ENCODE measurements around the gene BORCS8.
A peak's percentile ranks its signal among the peaks of the same experiment; 100 is the strongest.
"Not testable (repeated sequence)": the region's sequence is repeated elsewhere in the genome, so short reads cannot be mapped to it uniquely, and the experiment has no call there.

The BORCS8 gene

DNA sequence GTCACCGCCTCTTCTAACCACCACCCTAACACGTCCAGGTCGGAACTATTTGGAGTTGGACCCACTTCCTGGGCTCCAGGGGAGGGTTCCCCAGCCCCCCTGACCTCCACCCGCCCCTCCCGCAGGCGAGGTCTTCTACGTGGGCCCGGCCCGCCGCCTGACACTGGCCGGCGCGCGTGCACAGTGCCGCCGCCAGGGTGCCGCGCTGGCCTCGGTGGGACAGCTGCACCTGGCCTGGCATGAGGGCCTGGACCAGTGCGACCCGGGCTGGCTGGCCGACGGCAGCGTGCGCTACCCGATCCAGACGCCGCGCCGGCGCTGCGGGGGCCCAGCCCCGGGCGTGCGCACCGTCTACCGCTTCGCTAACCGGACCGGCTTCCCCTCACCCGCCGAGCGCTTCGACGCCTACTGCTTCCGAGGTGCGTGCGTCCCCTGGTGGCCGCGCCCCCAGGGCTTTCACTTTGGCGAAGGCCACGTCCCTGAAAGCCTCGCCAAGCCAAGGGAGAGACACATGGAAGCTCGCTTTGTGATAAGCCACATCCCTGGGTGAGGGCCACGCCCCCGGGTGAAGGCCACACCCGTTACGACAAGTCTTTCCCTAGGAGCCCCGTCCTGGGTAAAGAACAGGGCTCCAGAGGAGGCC is 33.0 kb upstream of the BORCS8 start:
- peak overlapping the region; percentile 78 to 80 for H3K4me3 Mint-ChIP-seq
- ATAC-seq (replicated peaks) (peak; percentile 94), DNase-seq (peak; percentile 67 to 72 (median 70))
- no peaks in the 10 kb centered on the region for H3K9me3 Mint-ChIP-seq
- H3K36me3 Mint-ChIP-seq (ENCODE audit: insufficient read depth) = no peaks in the 10 kb centered on the region
- H3K4me1 Mint-ChIP-seq (ENCODE audit: low read depth in 2 of 2) = peaks cover 3 to 9% of the 10 kb centered on the region in 2 donors
- peaks cover 18 to 26% of the 10 kb centered on the region in 2 donors for H3K27me3 Mint-ChIP-seq
- H3K27ac Mint-ChIP-seq = no peak overlapping the region

DNA sequence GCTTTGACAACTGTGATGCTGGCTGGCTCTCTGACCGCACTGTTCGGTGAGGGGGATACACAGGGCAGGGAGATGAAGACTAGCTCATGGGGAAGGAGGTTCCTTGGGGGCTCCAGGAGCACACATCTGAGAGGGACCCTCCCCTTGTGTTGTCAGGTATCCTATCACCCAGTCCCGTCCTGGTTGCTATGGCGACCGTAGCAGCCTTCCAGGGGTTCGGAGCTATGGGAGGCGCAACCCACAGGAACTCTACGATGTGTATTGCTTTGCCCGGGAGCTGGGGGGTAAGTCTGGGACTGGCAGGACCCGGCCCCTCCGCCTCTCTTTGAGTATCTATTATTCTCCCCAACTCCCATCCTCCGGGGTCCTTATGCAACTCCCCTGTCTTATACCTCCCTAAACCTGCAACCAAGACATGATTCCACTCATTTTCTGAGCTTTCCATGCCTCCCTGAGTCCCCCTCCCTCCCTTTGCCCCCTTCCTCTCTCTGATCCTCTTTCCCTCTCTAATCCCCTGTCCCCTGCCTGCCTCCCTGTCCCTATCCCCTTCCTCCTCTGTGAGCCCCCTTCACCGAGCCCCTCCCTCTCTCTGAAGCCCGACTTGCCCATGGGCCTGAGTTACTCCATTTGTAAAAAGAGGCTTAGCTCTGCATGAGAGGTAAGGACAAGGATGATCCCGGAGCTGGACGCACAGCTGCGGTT is 32.3 kb upstream of the BORCS8 start:
- Mint-ChIP-seq H3K36me3 (ENCODE audit: insufficient read depth) (no peaks in the 10 kb centered on the region), H3K4me1 (ENCODE audit: low read depth in 2 of 2) (peaks cover 3 to 9% of the 10 kb centered on the region in 2 donors), H3K27me3 (peaks cover 17 to 23% of the 10 kb centered on the region in 2 donors), H3K4me3 (peak overlapping the region; percentile 78 to 80), H3K27ac (peak overlapping the region in 1 of 2 donors; percentile 28), H3K9me3 (no peaks in the 10 kb centered on the region)
- DNase-seq = no peak
- ATAC-seq (replicated peaks) = no peak

- no peaks in the 10 kb centered on the region for H3K9me3 Mint-ChIP-seq
- peaks cover 3 to 9% of the 10 kb centered on the region in 2 donors for H3K4me1 Mint-ChIP-seq (ENCODE audit: low read depth in 2 of 2)
- no peaks in the 10 kb centered on the region for H3K36me3 Mint-ChIP-seq (ENCODE audit: insufficient read depth)
- DNase-seq (no peak), ATAC-seq (replicated peaks) (no peak)
- H3K4me3 Mint-ChIP-seq = peak overlapping the region in 1 of 2 donors; percentile 80
- no peak overlapping the region for H3K27ac Mint-ChIP-seq
- H3K27me3 Mint-ChIP-seq = peaks cover 10 to 23% of the 10 kb centered on the region in 2 donors
Measured at GRCh38 chr19:19223636-19224035, 31.7 kb upstream of the BORCS8 start.

DNA sequence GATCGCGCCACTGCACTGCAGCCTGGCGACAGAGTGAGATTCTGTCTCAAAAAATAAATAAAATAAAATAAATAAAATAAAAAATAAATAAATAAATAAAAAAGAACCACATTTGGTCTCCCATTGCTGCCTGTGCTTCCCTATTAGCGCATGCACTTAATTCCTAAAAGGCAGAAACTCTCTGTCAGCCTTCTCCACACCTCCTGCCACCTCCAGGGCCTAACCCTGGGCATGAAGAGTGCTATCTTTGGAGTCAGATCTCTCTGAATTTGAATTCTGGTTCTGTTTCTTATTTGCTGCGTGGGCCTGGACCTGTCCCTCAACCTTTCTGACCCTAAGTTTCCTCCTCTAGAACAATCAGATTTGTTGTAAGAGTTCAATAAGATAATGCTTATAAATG is 31.1 kb upstream of the BORCS8 start:
- Mint-ChIP-seq H3K27me3 (peaks cover 5 to 19% of the 10 kb centered on the region in 2 donors), H3K27ac (no peak overlapping the region), H3K4me3 (no peak overlapping the region), H3K9me3 (no peaks in the 10 kb centered on the region), H3K36me3 (ENCODE audit: insufficient read depth) (no peaks in the 10 kb centered on the region), H3K4me1 (ENCODE audit: low read depth in 2 of 2) (peaks cover 3 to 9% of the 10 kb centered on the region in 2 donors)
- no peak for ATAC-seq (replicated peaks)
- DNase-seq = no peak

DNA sequence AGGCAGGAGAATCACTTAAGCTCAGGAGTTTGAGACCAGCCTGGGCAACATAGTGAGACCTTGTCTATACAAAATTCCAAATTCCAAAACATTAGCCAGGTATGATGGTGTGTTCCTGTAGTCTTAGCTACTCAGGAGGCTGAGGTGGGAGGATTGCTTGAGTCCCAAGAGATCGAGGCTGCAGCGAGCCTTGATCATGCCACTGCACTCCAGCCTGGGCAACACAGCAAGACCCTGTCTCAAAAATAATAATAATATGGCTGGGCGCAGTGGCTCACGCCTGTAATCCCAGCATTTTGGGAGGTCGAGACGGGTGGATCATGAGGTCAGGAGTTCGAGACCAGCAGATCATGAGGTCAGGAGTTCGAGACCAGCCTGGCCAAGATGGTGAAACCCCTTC is 29.0 kb upstream of the BORCS8 start:
- not testable (repeated sequence) for H3K36me3 Mint-ChIP-seq (ENCODE audit: insufficient read depth); ATAC-seq (replicated peaks); H3K4me3 Mint-ChIP-seq; DNase-seq; H3K27ac Mint-ChIP-seq; H3K4me1 Mint-ChIP-seq (ENCODE audit: low read depth in 2 of 2); H3K9me3 Mint-ChIP-seq
- H3K27me3 Mint-ChIP-seq = peaks cover 16 to 26% of the 10 kb centered on the region in 2 donors

- peaks cover 0 to 1% of the 10 kb centered on the region in 2 donors for H3K9me3 Mint-ChIP-seq
Measured at GRCh38 chr19:19218911-19219310, 27.0 kb upstream of the BORCS8 start.

GRCh38 chr19:19217099-19217498 is 25.1 kb upstream of the BORCS8 start:
- peaks cover 51 to 65% of the 10 kb centered on the region in 2 donors for H3K27me3 Mint-ChIP-seq
- no peak for ATAC-seq (replicated peaks)

More at GRCh38 chr19:19218911-19219310, 27.0 kb upstream of the BORCS8 start:
- Mint-ChIP-seq H3K4me1 (ENCODE audit: low read depth in 2 of 2) (peaks cover 0 to 3% of the 10 kb centered on the region in 2 donors), H3K36me3 (ENCODE audit: insufficient read depth) (no peaks in the 10 kb centered on the region), H3K4me3 (no peak overlapping the region), H3K27ac (no peak overlapping the region), H3K27me3 (peaks cover 33 to 47% of the 10 kb centered on the region in 2 donors)
- DNase-seq (no peak), ATAC-seq (replicated peaks) (no peak)

GRCh38 chr19:19215792-19216191 is 23.8 kb upstream of the BORCS8 start:
- peaks cover 3% of the 10 kb centered on the region in 2 donors for H3K4me1 Mint-ChIP-seq (ENCODE audit: low read depth in 2 of 2)
- no peak for DNase-seq
- no peak overlapping the region for H3K4me3 Mint-ChIP-seq
- H3K9me3 Mint-ChIP-seq = peaks cover 0 to 1% of the 10 kb centered on the region in 2 donors
- peaks cover 57 to 77% of the 10 kb centered on the region in 2 donors for H3K27me3 Mint-ChIP-seq
- no peaks in the 10 kb centered on the region for H3K36me3 Mint-ChIP-seq (ENCODE audit: insufficient read depth)
- ATAC-seq (replicated peaks) = no peak
- no peak overlapping the region for H3K27ac Mint-ChIP-seq

More at GRCh38 chr19:19217099-19217498, 25.1 kb upstream of the BORCS8 start:
- DNase-seq = no peak
- Mint-ChIP-seq H3K4me3 (no peak overlapping the region), H3K9me3 (peaks cover 0 to 1% of the 10 kb centered on the region in 2 donors), H3K27ac (no peak overlapping the region), H3K36me3 (ENCODE audit: insufficient read depth) (no peaks in the 10 kb centered on the region), H3K4me1 (ENCODE audit: low read depth in 2 of 2) (peaks cover 0 to 3% of the 10 kb centered on the region in 2 donors)

DNA sequence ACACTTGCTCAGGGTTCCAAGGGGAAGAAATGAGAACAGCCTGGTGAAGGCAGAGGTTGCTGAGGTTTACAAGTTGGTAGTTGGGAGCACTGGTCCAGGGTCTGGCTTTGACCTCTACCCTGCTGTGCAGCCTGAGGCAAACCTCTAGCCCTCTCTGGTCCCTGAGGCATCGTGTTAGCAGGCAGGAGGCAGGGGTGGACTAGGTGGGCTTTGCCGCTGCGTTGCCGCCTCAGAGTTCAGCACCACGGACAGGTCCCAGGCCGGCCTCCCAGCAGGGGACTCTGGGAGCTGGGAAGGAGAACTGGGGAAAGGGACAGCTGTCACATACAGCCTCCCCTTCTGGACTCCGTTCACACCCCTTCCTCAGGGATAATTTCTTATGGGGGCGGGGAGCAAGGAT is 22.9 kb upstream of the BORCS8 start:
- H3K9me3 Mint-ChIP-seq = peaks cover 0 to 1% of the 10 kb centered on the region in 2 donors
- no peak overlapping the region for H3K27ac Mint-ChIP-seq
- H3K4me1 Mint-ChIP-seq (ENCODE audit: low read depth in 2 of 2) = peaks cover 3% of the 10 kb centered on the region in 2 donors
- ATAC-seq (replicated peaks) = no peak
- H3K4me3 Mint-ChIP-seq = no peak overlapping the region
- H3K36me3 Mint-ChIP-seq (ENCODE audit: insufficient read depth) = no peaks in the 10 kb centered on the region
- peaks cover 60 to 85% of the 10 kb centered on the region in 2 donors for H3K27me3 Mint-ChIP-seq
- DNase-seq = no peak

DNA sequence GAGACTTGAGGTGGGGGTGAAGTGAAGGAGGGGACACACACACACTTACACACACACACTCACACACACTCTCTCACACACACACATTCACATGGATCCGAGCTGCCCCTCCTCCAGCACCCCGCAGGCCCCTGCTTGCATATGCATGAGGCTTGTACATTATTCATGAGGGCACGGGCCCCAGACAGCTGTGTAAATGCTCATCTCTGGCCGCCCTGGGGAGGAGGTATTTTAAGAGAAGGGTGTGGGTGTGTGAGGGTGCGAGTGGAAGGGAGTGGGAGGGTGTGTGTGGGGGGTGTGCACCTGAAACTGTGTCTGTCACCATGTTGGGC is 22.2 kb upstream of the BORCS8 start:
- Mint-ChIP-seq H3K4me1 (ENCODE audit: low read depth in 2 of 2) (peaks cover 3% of the 10 kb centered on the region in 2 donors), H3K27me3 (peaks cover 61 to 87% of the 10 kb centered on the region in 2 donors), H3K27ac (no peak overlapping the region), H3K36me3 (ENCODE audit: insufficient read depth) (no peaks in the 10 kb centered on the region), H3K9me3 (peaks cover 0 to 1% of the 10 kb centered on the region in 2 donors), H3K4me3 (no peak overlapping the region)
- no peak for ATAC-seq (replicated peaks)
- no peak for DNase-seq

DNA sequence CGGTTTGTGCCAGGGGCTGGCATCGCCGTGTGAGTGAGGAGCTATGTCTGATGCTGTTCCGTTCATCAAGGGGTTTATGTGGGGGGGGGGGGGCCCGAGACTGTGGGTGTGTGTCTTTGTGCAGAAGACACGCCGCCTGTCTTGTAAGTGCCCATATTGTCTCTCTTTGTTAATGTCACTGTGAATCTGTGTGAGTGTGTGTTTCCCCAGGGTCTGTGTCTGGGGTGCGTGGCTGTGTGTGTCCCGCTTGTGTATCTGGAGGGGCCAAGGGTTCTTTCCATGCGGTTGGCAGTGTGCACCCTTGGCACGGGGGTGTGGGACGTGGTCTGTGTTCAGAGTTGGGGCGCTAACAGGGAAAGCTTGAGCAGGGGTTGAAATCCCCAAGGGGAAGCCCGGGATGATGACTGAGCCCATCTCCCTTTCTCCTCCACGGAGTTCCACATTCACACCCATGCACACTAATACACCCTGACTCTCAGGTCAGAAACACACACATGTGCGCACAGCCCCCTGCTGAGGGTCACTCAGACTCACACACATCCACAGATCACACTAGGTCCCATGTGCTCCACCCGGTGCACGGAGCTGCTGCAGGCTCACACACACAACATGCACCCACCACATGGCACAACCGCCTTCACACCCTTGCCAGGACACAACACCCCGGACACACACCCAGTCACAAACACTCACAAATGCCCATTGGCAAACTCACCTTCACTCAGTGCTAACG is 21.6 kb upstream of the BORCS8 start:
- Mint-ChIP-seq H3K27ac (no peak overlapping the region), H3K9me3 (peaks cover 0 to 1% of the 10 kb centered on the region in 2 donors), H3K4me1 (ENCODE audit: low read depth in 2 of 2) (peaks cover 3% of the 10 kb centered on the region in 2 donors), H3K36me3 (ENCODE audit: insufficient read depth) (no peaks in the 10 kb centered on the region), H3K4me3 (no peak overlapping the region), H3K27me3 (peaks cover 61 to 82% of the 10 kb centered on the region in 2 donors)
- DNase-seq (no peak), ATAC-seq (replicated peaks) (no peak)

- no peak for DNase-seq
- H3K9me3 Mint-ChIP-seq = peaks cover under 1 to 1% of the 10 kb centered on the region in 2 donors
- H3K27me3 Mint-ChIP-seq = peaks cover 61 to 80% of the 10 kb centered on the region in 2 donors
- no peak overlapping the region for H3K27ac Mint-ChIP-seq
- ATAC-seq (replicated peaks) = no peak
- H3K4me1 Mint-ChIP-seq (ENCODE audit: low read depth in 2 of 2) = peaks cover 3% of the 10 kb centered on the region in 2 donors
- no peak overlapping the region for H3K4me3 Mint-ChIP-seq
- no peaks in the 10 kb centered on the region for H3K36me3 Mint-ChIP-seq (ENCODE audit: insufficient read depth)
Measured at GRCh38 chr19:19212916-19213315, 21.0 kb upstream of the BORCS8 start.
